HEK293 (cell line): Measurements from ENCODE around the gene TAGLN.

Experiments used
- CTCF ChIA-PET: fragments of 350-600 bp; formaldehyde crosslinking; extraction: SDS; loops from one replicate; lab custom pipeline; 2021; ENCODE audit warnings: antibody characterized with exemption; lab: Yijun Ruan, JAX
- POLR2A ChIA-PET: fragments of 300-600 bp; formaldehyde crosslinking; extraction: SDS; loops from one replicate; lab custom pipeline; 2020; ENCODE audit warnings: antibody characterized with exemption, inconsistent platforms; lab: Yijun Ruan, JAX
- H3K27ac ChIP-seq: fragments of 200-500 bp; sonication (Bioruptor generic); 2 replicates; pipeline ENCODE4 v1.5.1; 2014; ENCODE audit warnings: low read depth, low read length, control low read depth, inconsistent platforms; ENCODE audit errors: extremely low read depth
- H3K36me3 ChIP-seq, 2 experiments: fragments of 200-500 bp in 1 of 2; sonication (Bioruptor generic) in 1 of 2; 1 replicate in 1 of 2; 2 replicates in 1 of 2; pipeline ENCODE4 v1.5.1; 2014 to 2017; ENCODE audit warnings: inconsistent platforms in 2 of 2, low read length in 2 of 2; ENCODE audit not compliant: control insufficient read depth in 2 of 2, insufficient read depth in 1 of 2
- H3K4me1 ChIP-seq: fragments of 200-500 bp; sonication (Bioruptor generic); 2 replicates; pipeline ENCODE4 v1.5.1; 2014; ENCODE audit warnings: mild to moderate bottlenecking, low read length, inconsistent platforms; ENCODE audit not compliant: control insufficient read depth, insufficient read depth
- H3K4me3 ChIP-seq: 2 replicates; pipeline ENCODE4 v1.5.1; 2011; ENCODE audit warnings: low read depth, mild to moderate bottlenecking, control low read depth, low read length, moderate library complexity
- H3K9me3 ChIP-seq: fragments of 200-500 bp; sonication (Bioruptor generic); 2 replicates; pipeline ENCODE4 v1.5.1; 2014; ENCODE audit warnings: low read depth, low read length, inconsistent platforms; ENCODE audit not compliant: control insufficient read depth, insufficient read depth
- IKZF3 ChIP-seq: fragments of 450-650 bp; IDR thresholded peaks from 2 replicates; pipeline ENCODE4 v1.5.0; 2018; ENCODE audit warnings: missing biosample characterization, mild to moderate bottlenecking, missing genetic modification characterization, moderate library complexity
- MZF1 ChIP-seq: fragments of 450-650 bp; formaldehyde crosslinking; IDR thresholded peaks from 2 replicates; pipeline ENCODE4 v1.5.1; 2017; ENCODE audit warnings: missing biosample characterization, missing genetic modification characterization, borderline replicate concordance
- OVOL3 ChIP-seq: fragments of 450-650 bp; formaldehyde crosslinking; IDR thresholded peaks from 2 replicates; pipeline ENCODE4 v1.5.1; 2016; ENCODE audit warnings: missing biosample characterization, missing genetic modification characterization
- REPIN1 ChIP-seq: fragments of 450-650 bp; formaldehyde crosslinking; IDR thresholded peaks from 2 replicates; pipeline ENCODE4 v1.5.1; 2017; ENCODE audit warnings: missing biosample characterization, missing genetic modification characterization, low read depth
- SETDB1 ChIP-seq: IDR thresholded peaks from one replicate; pipeline ENCODE4 v1.6.1; 2017; ENCODE audit warnings: mild to moderate bottlenecking, low read length, moderate library complexity, mixed read lengths; ENCODE audit not compliant: insufficient read length
- TCF7L2 ChIP-seq: IDR thresholded peaks from 2 replicates; pipeline ENCODE4 v1.6.1; 2011; ENCODE audit warnings: low read depth, mild to moderate bottlenecking, inconsistent platforms, low read length, moderate library complexity, borderline replicate concordance
- ZBTB20 ChIP-seq: fragments of 450-650 bp; formaldehyde crosslinking; IDR thresholded peaks from 2 replicates; pipeline ENCODE4 v1.5.1; 2016; ENCODE audit warnings: missing biosample characterization, missing genetic modification characterization
- ZBTB8A ChIP-seq: fragments of 450-650 bp; formaldehyde crosslinking; IDR thresholded peaks from 2 replicates; pipeline ENCODE4 v1.5.1; 2016; ENCODE audit warnings: missing biosample characterization, missing genetic modification characterization
- ZNF146 ChIP-seq: fragments of 450-650 bp; formaldehyde crosslinking; IDR thresholded peaks from 2 replicates; pipeline ENCODE4 v1.5.1; 2016; ENCODE audit warnings: missing biosample characterization, missing genetic modification characterization
- ZNF302 ChIP-seq: fragments of 450-650 bp; formaldehyde crosslinking; IDR thresholded peaks from 2 replicates; pipeline ENCODE4 v1.5.1; 2016; ENCODE audit warnings: missing biosample characterization, missing genetic modification characterization, low read depth
- ZNF335 ChIP-seq: fragments of 450-650 bp; formaldehyde crosslinking; conservative IDR thresholded peaks from 2 replicates; pipeline ENCODE4 v1.5.1; 2016; ENCODE audit warnings: missing biosample characterization, missing genetic modification characterization
- ZNF416 ChIP-seq: fragments of 450-650 bp; formaldehyde crosslinking; IDR thresholded peaks from 2 replicates; pipeline ENCODE4 v1.5.1; 2016; ENCODE audit warnings: missing biosample characterization, missing genetic modification characterization
- ZNF433 ChIP-seq: fragments of 450-650 bp; formaldehyde crosslinking; IDR thresholded peaks from 2 replicates; pipeline ENCODE4 v1.5.1; 2016; ENCODE audit warnings: missing biosample characterization, missing genetic modification characterization, low read depth
- ZNF48 ChIP-seq: fragments of 450-650 bp; formaldehyde crosslinking; IDR thresholded peaks from 2 replicates; pipeline ENCODE4 v1.5.1; 2016; ENCODE audit warnings: missing biosample characterization, missing genetic modification characterization
- ZNF510 ChIP-seq: fragments of 450-650 bp; formaldehyde crosslinking; IDR thresholded peaks from 2 replicates; pipeline ENCODE4 v1.5.1; 2018; ENCODE audit warnings: mild to moderate bottlenecking, missing genetic modification characterization, missing biosample characterization; ENCODE audit not compliant: insufficient replicate concordance
- ZNF549 ChIP-seq: fragments of 450-650 bp; IDR thresholded peaks from 2 replicates; pipeline ENCODE4 v1.5.1; 2018; ENCODE audit warnings: missing biosample characterization, missing genetic modification characterization, mild to moderate bottlenecking, inconsistent platforms, moderate library complexity
- ZNF558 ChIP-seq: fragments of 450-650 bp; formaldehyde crosslinking; IDR thresholded peaks from 2 replicates; pipeline ENCODE4 v1.5.1; 2016; ENCODE audit warnings: missing biosample characterization, missing genetic modification characterization
- ZNF621 ChIP-seq: fragments of 450-650 bp; formaldehyde crosslinking; IDR thresholded peaks from 2 replicates; pipeline ENCODE4 v1.5.1; 2017; ENCODE audit warnings: missing biosample characterization, missing genetic modification characterization
- ZNF654 ChIP-seq: fragments of 450-650 bp; formaldehyde crosslinking; IDR thresholded peaks from 2 replicates; pipeline ENCODE4 v1.5.1; 2016; ENCODE audit warnings: low read depth, missing biosample characterization, missing genetic modification characterization
- ZNF660 ChIP-seq: fragments of 450-650 bp; IDR thresholded peaks from 2 replicates; pipeline ENCODE4 v1.5.1; 2018; ENCODE audit warnings: missing biosample characterization, mild to moderate bottlenecking, missing genetic modification characterization
- ZNF768 ChIP-seq: fragments of 450-650 bp; formaldehyde crosslinking; IDR thresholded peaks from 2 replicates; pipeline ENCODE4 v1.5.1; 2018; ENCODE audit warnings: missing biosample characterization, mild to moderate bottlenecking, missing genetic modification characterization
- ZNF785 ChIP-seq: fragments of 450-650 bp; formaldehyde crosslinking; IDR thresholded peaks from 2 replicates; pipeline ENCODE4 v1.5.1; 2016; ENCODE audit warnings: missing biosample characterization, missing genetic modification characterization
- TF ChIP-seq, protein P1 (sequence below): fragments of 450-650 bp; formaldehyde crosslinking; IDR thresholded peaks from 2 replicates; pipeline ENCODE4 v1.5.1; 2016; ENCODE audit warnings: missing biosample characterization, missing genetic modification characterization
- TF ChIP-seq, protein P2 (sequence below): sonication (generic); formaldehyde crosslinking; IDR thresholded peaks from 2 replicates; pipeline ENCODE4 v1.8.1; 2022; ENCODE audit warnings: mild to moderate bottlenecking, moderate library complexity, missing genetic modification reagents
- TF ChIP-seq, protein P3 (sequence below): fragments of 450-650 bp; formaldehyde crosslinking; conservative IDR thresholded peaks from 2 replicates; pipeline ENCODE4 v1.5.1; 2016; ENCODE audit warnings: low read depth, missing biosample characterization, missing genetic modification characterization

TAGLN gene

GRCh38 chr11:117222991-117223740 lies 24.0 kb downstream of the TAGLN start:
- H3K9me3 ChIP-seq, result no peaks in the 10 kb centered on the region
- no peak overlapping the region for H3K27ac ChIP-seq
- H3K4me1 ChIP-seq, result peaks cover 3% of the 10 kb centered on the region; the same call in 1 of the 2 replicates
- CTCF ChIA-PET, result interaction anchor here (0.7 to 4.0 kb wide), 6 partner anchors 8 to 480 kb away, joined by 3 to 39 read pairs (median 10); partner anchors contain the start of genes APOA5 and PCSK7
- H3K36me3 ChIP-seq, result peaks cover 0 to 87% of the 10 kb centered on the region in 2 experiments; a peak in 1 of 3 replicates
- no peak overlapping the region for H3K4me3 ChIP-seq
- TF ChIP-seq ZNF335 (tag by site-specific recombination), result no peak
- no peak for TF ChIP-seq OVOL3 (tag by site-specific recombination)
- no peak for TF ChIP-seq ZBTB20
- no peak for TF ChIP-seq ZNF768 (tag by site-specific recombination)
- no peak for TF ChIP-seq ZNF660 (tag by site-specific recombination)
- TF ChIP-seq, protein P1, sequence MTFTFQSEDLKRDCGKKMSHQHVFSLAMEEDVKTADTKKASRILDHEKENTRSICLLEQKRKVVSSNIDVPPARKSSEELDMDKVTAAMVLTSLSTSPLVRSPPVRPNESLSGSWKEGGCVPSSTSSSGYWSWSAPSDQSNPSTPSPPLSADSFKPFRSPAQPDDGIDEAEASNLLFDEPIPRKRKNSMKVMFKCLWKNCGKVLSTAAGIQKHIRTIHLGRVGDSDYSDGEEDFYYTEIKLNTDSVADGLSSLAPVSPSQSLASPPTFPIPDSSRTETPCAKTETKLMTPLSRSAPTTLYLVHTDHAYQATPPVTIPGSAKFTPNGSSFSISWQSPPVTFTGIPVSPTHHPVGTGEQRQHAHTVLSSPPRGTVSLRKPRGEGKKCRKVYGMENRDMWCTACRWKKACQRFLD, result no peak
- TF ChIP-seq ZNF48 (tag by site-specific recombination), result no peak
- TF ChIP-seq ZNF549 (tag by site-specific recombination), result no peak
- no peak for TF ChIP-seq ZNF433 (tag by site-specific recombination)
- TF ChIP-seq TCF7L2, result no peak
- no peak for TF ChIP-seq ZNF416
- no peak for TF ChIP-seq MZF1 (tag by site-specific recombination)
- TF ChIP-seq, protein P2, sequence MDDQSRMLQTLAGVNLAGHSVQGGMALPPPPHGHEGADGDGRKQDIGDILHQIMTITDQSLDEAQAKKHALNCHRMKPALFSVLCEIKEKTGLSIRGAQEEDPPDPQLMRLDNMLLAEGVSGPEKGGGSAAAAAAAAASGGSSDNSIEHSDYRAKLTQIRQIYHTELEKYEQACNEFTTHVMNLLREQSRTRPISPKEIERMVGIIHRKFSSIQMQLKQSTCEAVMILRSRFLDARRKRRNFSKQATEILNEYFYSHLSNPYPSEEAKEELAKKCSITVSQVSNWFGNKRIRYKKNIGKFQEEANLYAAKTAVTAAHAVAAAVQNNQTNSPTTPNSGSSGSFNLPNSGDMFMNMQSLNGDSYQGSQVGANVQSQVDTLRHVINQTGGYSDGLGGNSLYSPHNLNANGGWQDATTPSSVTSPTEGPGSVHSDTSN (CRISPR knock-in tag), result no peak
- no peak for TF ChIP-seq ZNF621 (tag by site-specific recombination)
- TF ChIP-seq ZNF654, result no peak
- TF ChIP-seq, protein P3, sequence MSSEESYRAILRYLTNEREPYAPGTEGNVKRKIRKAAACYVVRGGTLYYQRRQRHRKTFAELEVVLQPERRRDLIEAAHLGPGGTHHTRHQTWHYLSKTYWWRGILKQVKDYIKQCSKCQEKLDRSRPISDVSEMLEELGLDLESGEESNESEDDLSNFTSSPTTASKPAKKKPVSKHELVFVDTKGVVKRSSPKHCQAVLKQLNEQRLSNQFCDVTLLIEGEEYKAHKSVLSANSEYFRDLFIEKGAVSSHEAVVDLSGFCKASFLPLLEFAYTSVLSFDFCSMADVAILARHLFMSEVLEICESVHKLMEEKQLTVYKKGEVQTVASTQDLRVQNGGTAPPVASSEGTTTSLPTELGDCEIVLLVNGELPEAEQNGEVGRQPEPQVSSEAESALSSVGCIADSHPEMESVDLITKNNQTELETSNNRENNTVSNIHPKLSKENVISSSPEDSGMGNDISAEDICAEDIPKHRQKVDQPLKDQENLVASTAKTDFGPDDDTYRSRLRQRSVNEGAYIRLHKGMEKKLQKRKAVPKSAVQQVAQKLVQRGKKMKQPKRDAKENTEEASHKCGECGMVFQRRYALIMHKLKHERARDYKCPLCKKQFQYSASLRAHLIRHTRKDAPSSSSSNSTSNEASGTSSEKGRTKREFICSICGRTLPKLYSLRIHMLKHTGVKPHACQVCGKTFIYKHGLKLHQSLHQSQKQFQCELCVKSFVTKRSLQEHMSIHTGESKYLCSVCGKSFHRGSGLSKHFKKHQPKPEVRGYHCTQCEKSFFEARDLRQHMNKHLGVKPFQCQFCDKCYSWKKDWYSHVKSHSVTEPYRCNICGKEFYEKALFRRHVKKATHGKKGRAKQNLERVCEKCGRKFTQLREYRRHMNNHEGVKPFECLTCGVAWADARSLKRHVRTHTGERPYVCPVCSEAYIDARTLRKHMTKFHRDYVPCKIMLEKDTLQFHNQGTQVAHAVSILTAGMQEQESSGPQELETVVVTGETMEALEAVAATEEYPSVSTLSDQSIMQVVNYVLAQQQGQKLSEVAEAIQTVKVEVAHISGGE, result no peak
- no peak for TF ChIP-seq ZBTB8A (tag by site-specific recombination)
- TF ChIP-seq, all 188 proteins: peak for 0
- POLR2A ChIA-PET, result interaction anchor here (1.5 to 1.7 kb wide), 2 partner anchors 9 to 45 kb away, joined by 9 to 11 read pairs; partner anchors contain the start of genes PCSK7, RNF214 and SIDT2

GRCh38 chr11:117223741-117224689 lies 24.8 kb downstream of the TAGLN start:
- Histone ChIP-seq H3K27ac (no peak overlapping the region), H3K4me3 (no peak overlapping the region), H3K4me1 (peaks cover 3% of the 10 kb centered on the region; the same call in 1 of the 2 replicates), H3K9me3 (no peaks in the 10 kb centered on the region), H3K36me3 (peaks cover 0 to 86% of the 10 kb centered on the region in 2 experiments; a peak in 1 of 3 replicates)
- POLR2A ChIA-PET, result no interaction called here
- CTCF ChIA-PET, result interaction anchor here (0.6 to 8.1 kb wide), 8 partner anchors 20 to 491 kb away, joined by 3 to 71 read pairs (median 4); partner anchors contain the start of genes BACE1 and SIDT2
- TF ChIP-seq TCF7L2, result no peak
- TF ChIP-seq ZNF785, result no peak
- TF ChIP-seq REPIN1 (tag by site-specific recombination), result no peak
- TF ChIP-seq ZNF302 (tag by site-specific recombination), result no peak
- TF ChIP-seq ZNF510, result no peak
- TF ChIP-seq SETDB1, result no peak
- TF ChIP-seq ZNF146 (tag by site-specific recombination), result no peak
- no peak for TF ChIP-seq IKZF3 (tag by site-specific recombination)
- no peak for TF ChIP-seq ZNF558 (tag by site-specific recombination)
